ENCODE measurements around the gene UBE2O.

UBE2O gene

DNA sequence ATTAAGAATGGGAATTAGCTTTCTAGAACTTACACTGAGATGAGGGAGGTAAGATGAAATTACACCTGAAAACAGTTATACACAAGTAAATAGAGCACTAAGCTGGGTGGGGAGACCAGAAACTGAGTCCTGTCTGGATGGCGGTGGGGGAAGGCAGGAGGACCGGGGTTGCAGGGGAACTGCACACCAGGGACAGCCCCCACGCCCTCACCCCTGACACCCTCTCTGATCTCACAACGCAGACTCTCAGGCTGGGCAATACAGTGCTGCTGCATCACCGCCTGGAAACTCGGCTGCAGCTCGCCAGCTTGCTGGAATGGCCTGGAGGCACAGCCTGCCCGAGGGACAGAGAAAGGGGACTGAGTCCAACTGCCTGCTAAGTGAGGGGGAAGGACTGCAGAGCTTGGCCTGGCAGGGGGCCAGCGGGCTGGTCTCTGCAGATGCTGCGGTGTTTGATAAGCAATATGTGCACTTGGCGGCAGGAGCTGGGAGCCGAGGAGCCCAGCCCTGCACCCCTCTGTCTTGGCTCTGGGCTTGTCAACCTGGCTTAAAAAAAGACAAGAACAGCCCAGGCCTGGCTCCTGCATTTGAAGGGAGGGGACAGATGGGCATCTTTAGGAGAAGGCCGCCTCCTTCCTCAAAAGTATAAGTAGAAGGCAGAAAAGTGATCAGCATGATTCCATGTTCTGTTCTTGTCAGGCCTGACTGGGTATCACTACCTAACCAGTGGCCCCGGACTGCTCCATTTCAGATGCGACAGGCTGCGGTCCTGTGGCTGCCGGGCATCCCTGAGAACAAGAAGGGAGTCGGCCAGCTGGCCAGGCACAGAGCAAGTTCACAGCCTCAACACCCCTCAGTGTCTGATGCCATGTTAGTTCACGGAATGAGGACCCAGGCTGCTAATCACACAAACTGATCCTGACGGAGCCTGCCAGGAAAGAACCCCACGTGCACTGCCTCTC is 38.3 kb downstream of the UBE2O start:
- Histone ChIP-seq H3K27ac (ENCODE audit: insufficient read depth, low read depth, low read length, poor library complexity, severe bottlenecking) (no peak overlapping the region), H3K4me1 (ENCODE audit: control insufficient read depth, insufficient read depth, low read length) (peaks cover 10% of the 10 kb centered on the region), H3K36me3 (ENCODE audit: control insufficient read depth, insufficient read depth, low read length) (no peaks in the 10 kb centered on the region), H3K9me3 (ENCODE audit: control insufficient read depth, low read length) (no peaks in the 10 kb centered on the region), H3K4me3 (ENCODE audit: insufficient read depth, low read depth, low read length) (no peak overlapping the region), H3K27me3 (ENCODE audit: control insufficient read depth, insufficient read depth, low read length, poor library complexity, severe bottlenecking) (no peaks in the 10 kb centered on the region)
- WGBS, 2 experiments: 77 to 83% methylated on average over 21 of the region's 21 CpGs

GRCh38 chr17:76411247-76411646 is 41.7 kb downstream of the UBE2O start:
- 88 to 94% methylated on average over 5 of the region's 5 CpGs for WGBS, 2 experiments
- no peak overlapping the region for H3K27ac ChIP-seq (ENCODE audit: insufficient read depth, low read depth, low read length, poor library complexity, severe bottlenecking)
- peaks cover 10% of the 10 kb centered on the region for H3K4me1 ChIP-seq (ENCODE audit: control insufficient read depth, insufficient read depth, low read length)
- no peaks in the 10 kb centered on the region for H3K27me3 ChIP-seq (ENCODE audit: control insufficient read depth, insufficient read depth, low read length, poor library complexity, severe bottlenecking)
- H3K36me3 ChIP-seq (ENCODE audit: control insufficient read depth, insufficient read depth, low read length): no peaks in the 10 kb centered on the region
- H3K4me3 ChIP-seq (ENCODE audit: insufficient read depth, low read depth, low read length): no peak overlapping the region
- no peaks in the 10 kb centered on the region for H3K9me3 ChIP-seq (ENCODE audit: control insufficient read depth, low read length)

- Histone ChIP-seq H3K9me3 (ENCODE audit: control insufficient read depth, low read length) (no peaks in the 10 kb centered on the region), H3K4me3 (ENCODE audit: insufficient read depth, low read depth, low read length) (no peak overlapping the region), H3K36me3 (ENCODE audit: control insufficient read depth, insufficient read depth, low read length) (no peaks in the 10 kb centered on the region), H3K4me1 (ENCODE audit: control insufficient read depth, insufficient read depth, low read length) (peaks cover 10% of the 10 kb centered on the region), H3K27ac (ENCODE audit: insufficient read depth, low read depth, low read length, poor library complexity, severe bottlenecking) (no peak overlapping the region), H3K27me3 (ENCODE audit: control insufficient read depth, insufficient read depth, low read length, poor library complexity, severe bottlenecking) (no peaks in the 10 kb centered on the region)
- 94% methylated on average over 15 of the region's 15 CpGs for WGBS, 2 experiments
Measured at GRCh38 chr17:76410328-76410965, 42.5 kb downstream of the UBE2O start.

DNA sequence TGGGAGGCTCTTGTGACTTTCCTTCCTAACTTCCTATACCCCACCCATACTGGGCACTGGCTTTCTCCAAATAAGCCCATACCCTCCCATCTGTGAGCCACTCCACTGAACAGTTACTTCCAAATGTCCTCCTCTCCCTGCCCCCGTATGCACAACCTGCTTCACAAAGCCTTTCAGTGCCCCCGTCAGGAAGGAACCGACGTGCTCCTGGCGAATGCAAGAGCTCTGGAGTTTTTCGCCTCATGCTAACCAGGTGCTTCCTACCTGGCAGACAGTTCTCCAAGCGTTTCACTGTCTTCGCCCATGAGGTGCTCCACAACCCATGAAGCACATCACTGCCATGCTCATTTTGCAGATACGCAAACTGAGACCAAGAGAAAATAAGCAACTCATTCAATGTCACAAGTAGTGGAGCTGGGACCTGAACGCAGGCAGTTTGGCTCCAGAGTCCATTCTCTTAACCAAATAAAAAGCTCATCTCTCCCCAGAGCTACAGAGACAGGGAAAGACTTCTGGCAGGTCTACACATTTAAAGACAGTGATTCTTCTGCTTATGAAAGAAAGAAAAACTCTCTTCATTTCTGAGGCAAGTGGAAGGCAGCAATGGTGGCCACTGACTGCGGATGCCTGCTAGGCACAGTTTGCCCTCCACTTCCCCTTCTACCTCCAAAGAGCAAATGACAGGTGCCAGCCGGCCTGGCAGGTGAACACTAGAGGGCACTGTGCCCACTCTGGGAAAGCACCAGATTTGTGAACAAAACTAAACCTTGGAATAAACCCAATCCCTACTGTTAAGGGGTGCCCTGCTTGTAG is 44.7 kb downstream of the UBE2O start:
- Histone ChIP-seq H3K4me1 (ENCODE audit: control insufficient read depth, insufficient read depth, low read length) (no peaks in the 10 kb centered on the region), H3K36me3 (ENCODE audit: control insufficient read depth, insufficient read depth, low read length) (no peaks in the 10 kb centered on the region), H3K4me3 (ENCODE audit: insufficient read depth, low read depth, low read length) (no peak overlapping the region), H3K9me3 (ENCODE audit: control insufficient read depth, low read length) (no peaks in the 10 kb centered on the region), H3K27me3 (ENCODE audit: control insufficient read depth, insufficient read depth, low read length, poor library complexity, severe bottlenecking) (no peaks in the 10 kb centered on the region), H3K27ac (ENCODE audit: insufficient read depth, low read depth, low read length, poor library complexity, severe bottlenecking) (no peak overlapping the region)
- 84% methylated on average over 12 of the region's 12 CpGs for WGBS, 2 experiments

- peaks cover 6% of the 10 kb centered on the region for H3K36me3 ChIP-seq (ENCODE audit: control insufficient read depth, insufficient read depth, low read length)
- no peak overlapping the region for H3K27ac ChIP-seq (ENCODE audit: insufficient read depth, low read depth, low read length, poor library complexity, severe bottlenecking)
- WGBS, 2 experiments: 92 to 94% methylated on average over 4 of the region's 4 CpGs
- no peak overlapping the region for H3K4me3 ChIP-seq (ENCODE audit: insufficient read depth, low read depth, low read length)
- no peaks in the 10 kb centered on the region for H3K9me3 ChIP-seq (ENCODE audit: control insufficient read depth, low read length)
- no peaks in the 10 kb centered on the region for H3K27me3 ChIP-seq (ENCODE audit: control insufficient read depth, insufficient read depth, low read length, poor library complexity, severe bottlenecking)
- no peaks in the 10 kb centered on the region for H3K4me1 ChIP-seq (ENCODE audit: control insufficient read depth, insufficient read depth, low read length)
Measured at GRCh38 chr17:76407509-76407908, 45.4 kb downstream of the UBE2O start.

- Histone ChIP-seq H3K4me1 (ENCODE audit: control insufficient read depth, insufficient read depth, low read length) (no peaks in the 10 kb centered on the region), H3K4me3 (ENCODE audit: insufficient read depth, low read depth, low read length) (no peak overlapping the region), H3K27me3 (ENCODE audit: control insufficient read depth, insufficient read depth, low read length, poor library complexity, severe bottlenecking) (no peaks in the 10 kb centered on the region), H3K36me3 (ENCODE audit: control insufficient read depth, insufficient read depth, low read length) (peaks cover 15% of the 10 kb centered on the region), H3K27ac (ENCODE audit: insufficient read depth, low read depth, low read length, poor library complexity, severe bottlenecking) (no peak overlapping the region), H3K9me3 (ENCODE audit: control insufficient read depth, low read length) (no peaks in the 10 kb centered on the region)
- 94% methylated on average over 16 of the region's 16 CpGs for WGBS, 2 experiments
Measured at GRCh38 chr17:76405967-76406647, 46.8 kb downstream of the UBE2O start.

DNA sequence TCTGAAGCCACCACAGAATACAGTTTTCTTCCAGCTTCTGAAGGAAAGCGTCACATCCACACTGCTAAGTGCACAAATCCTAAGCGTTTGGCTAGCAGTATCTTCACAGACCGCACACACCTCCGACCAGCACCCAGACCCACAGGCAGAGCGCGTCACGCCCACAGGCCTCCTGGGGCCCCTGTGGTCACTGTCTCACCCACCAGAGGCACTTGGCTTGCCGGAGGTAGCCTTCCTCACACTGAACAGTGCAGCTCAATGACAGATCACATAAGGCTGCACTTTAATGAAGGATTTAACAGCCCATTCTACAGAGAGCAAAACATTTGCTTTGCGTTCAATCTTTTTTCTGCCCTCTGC is 47.4 kb downstream of the UBE2O start:
- 96 to 97% methylated on average over 9 of the region's 9 CpGs for WGBS, 2 experiments
- Histone ChIP-seq H3K27me3 (ENCODE audit: control insufficient read depth, insufficient read depth, low read length, poor library complexity, severe bottlenecking) (no peaks in the 10 kb centered on the region), H3K27ac (ENCODE audit: insufficient read depth, low read depth, low read length, poor library complexity, severe bottlenecking) (no peak overlapping the region), H3K4me1 (ENCODE audit: control insufficient read depth, insufficient read depth, low read length) (no peaks in the 10 kb centered on the region), H3K4me3 (ENCODE audit: insufficient read depth, low read depth, low read length) (no peak overlapping the region), H3K9me3 (ENCODE audit: control insufficient read depth, low read length) (no peaks in the 10 kb centered on the region), H3K36me3 (ENCODE audit: control insufficient read depth, insufficient read depth, low read length) (peaks cover 20% of the 10 kb centered on the region)

DNA sequence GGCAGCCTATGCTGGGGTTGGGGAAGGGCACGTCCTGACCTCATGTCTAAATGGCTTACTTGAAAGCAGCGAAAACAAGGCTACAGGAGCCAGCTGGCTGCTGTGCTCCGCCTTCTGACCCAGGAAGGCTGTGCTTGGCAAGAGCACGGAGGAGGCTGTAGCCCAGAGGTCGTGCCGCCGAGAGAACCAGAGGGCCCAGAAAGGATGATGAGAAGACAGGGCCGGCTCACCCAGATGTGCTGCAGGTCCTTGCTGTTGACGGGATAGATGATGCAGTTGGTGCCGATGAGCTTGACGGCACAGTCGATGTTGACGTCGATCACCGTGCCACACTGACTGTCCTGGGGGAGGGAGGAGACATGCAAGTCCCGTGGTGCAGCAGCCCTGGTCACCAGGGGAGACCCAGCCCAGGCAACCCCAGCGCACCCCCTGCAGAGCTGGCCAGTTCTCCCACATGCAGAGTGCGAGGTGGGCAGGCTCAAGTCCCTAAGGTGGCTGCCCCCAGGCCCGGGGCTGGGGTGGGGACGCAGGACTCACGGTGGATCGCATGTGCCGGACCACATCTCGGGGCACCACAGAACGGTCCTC is 47.9 kb downstream of the UBE2O start:
- H3K9me3 ChIP-seq (ENCODE audit: control insufficient read depth, low read length): no peaks in the 10 kb centered on the region
- H3K4me1 ChIP-seq (ENCODE audit: control insufficient read depth, insufficient read depth, low read length): no peaks in the 10 kb centered on the region
- H3K27ac ChIP-seq (ENCODE audit: insufficient read depth, low read depth, low read length, poor library complexity, severe bottlenecking): no peak overlapping the region
- H3K4me3 ChIP-seq (ENCODE audit: insufficient read depth, low read depth, low read length): no peak overlapping the region
- 93 to 94% methylated on average over 25 of the region's 25 CpGs for WGBS, 2 experiments
- H3K27me3 ChIP-seq (ENCODE audit: control insufficient read depth, insufficient read depth, low read length, poor library complexity, severe bottlenecking): no peaks in the 10 kb centered on the region
- H3K36me3 ChIP-seq (ENCODE audit: control insufficient read depth, insufficient read depth, low read length): peaks cover 26% of the 10 kb centered on the region

GRCh38 chr17:76404256-76404655 is 48.7 kb downstream of the UBE2O start:
- Histone ChIP-seq H3K9me3 (ENCODE audit: control insufficient read depth, low read length) (no peaks in the 10 kb centered on the region), H3K4me3 (ENCODE audit: insufficient read depth, low read depth, low read length) (no peak overlapping the region), H3K4me1 (ENCODE audit: control insufficient read depth, insufficient read depth, low read length) (no peaks in the 10 kb centered on the region), H3K36me3 (ENCODE audit: control insufficient read depth, insufficient read depth, low read length) (peaks cover 32% of the 10 kb centered on the region), H3K27ac (ENCODE audit: insufficient read depth, low read depth, low read length, poor library complexity, severe bottlenecking) (no peak overlapping the region), H3K27me3 (ENCODE audit: control insufficient read depth, insufficient read depth, low read length, poor library complexity, severe bottlenecking) (no peaks in the 10 kb centered on the region)
- 96% methylated on average over 6 of the region's 6 CpGs for whole genome bisulfite sequencing, 2 experiments

All from ectodermal cell (in vitro differentiated cells).